HG02588 (cell line): Measurements from ENCODE around the gene SLC35A5.

Experiments
- ATAC-seq: cut with Tn5 transposase; IDR thresholded peaks from one replicate; pipeline ENCODE4 v1.9.1; 2021; ENCODE audit warnings: mild to moderate bottlenecking, moderate library complexity; ENCODE audit not compliant: unreplicated experiment

Gene SLC35A5

DNA sequence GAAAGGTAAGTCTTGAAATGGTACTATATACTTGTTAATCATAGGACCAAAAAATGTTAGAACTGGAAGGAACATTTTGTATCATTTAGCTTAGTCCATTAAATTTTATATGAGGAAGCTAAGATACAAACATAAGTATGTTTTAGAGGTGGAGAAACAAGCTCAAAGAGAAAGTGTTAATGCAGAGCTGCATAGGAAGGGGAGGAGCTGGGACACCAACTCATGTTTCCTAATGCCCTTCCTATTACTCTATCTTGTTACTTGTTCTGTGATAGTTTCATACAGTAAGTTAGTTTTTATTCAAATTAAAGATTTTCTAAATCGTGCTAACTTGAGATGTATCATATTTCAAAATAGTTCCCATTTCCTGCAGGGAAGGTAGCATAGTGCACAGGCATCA lies 7.4 kb downstream of the SLC35A5 start:
- no peak for ATAC-seq

DNA sequence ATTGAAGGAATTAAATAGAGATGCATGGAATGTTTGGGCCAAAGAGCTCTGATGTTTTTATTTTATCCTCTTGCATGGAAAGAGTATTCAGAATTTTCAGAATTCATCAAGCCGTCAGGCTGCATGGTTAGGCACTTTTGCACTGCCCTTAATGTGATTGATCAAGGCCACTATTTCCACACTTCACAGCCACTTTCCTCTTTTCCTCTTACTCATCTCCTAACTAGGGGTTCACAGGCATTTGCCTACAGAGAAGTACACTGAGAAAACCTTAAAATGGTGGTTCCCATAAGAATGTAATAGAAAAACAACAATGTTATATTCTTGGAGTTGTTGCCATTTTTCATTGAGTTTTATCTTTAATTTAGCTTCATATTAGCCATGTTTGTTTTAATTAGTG lies 10.9 kb downstream of the SLC35A5 start:
- ATAC-seq, result no peak

DNA sequence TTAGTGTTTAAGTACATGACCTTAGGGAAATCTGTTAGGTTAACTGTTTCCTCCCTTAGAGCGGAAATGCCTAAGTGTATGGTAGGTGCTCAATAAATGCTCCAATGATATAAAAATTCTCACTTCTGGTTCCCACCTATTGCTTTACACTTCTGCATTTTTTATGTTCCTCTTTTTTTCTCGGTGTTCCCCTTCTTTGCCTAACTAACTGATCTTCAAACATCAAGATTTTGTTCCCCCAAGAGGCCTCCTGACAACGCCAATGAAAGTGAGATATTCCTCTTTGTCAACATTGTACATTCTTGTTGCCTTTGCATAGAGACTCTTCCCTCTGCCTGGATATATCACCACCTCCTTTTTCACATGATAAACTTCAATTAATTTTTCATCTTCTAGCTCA lies 17.4 kb downstream of the SLC35A5 start:
- no peak for ATAC-seq

DNA sequence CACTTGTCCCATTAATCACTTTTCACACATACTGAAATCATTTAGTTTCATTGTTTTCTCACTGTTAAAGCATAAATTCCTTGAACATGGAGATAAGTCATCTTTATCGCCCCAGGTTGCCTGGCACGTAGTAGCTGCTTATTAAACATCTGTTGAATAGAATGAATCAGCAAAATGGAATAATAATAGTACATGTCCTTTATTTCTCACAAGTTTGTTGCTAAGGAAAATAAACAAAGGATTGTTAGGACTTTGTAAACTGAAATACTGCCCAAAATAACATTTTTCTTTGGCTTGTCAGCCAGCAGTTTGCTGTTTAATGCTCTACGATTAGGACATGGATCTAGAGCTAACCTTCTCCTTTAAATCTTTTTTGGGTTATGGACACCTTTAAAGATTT lies 17.9 kb downstream of the SLC35A5 start:
- no peak for ATAC-seq

DNA sequence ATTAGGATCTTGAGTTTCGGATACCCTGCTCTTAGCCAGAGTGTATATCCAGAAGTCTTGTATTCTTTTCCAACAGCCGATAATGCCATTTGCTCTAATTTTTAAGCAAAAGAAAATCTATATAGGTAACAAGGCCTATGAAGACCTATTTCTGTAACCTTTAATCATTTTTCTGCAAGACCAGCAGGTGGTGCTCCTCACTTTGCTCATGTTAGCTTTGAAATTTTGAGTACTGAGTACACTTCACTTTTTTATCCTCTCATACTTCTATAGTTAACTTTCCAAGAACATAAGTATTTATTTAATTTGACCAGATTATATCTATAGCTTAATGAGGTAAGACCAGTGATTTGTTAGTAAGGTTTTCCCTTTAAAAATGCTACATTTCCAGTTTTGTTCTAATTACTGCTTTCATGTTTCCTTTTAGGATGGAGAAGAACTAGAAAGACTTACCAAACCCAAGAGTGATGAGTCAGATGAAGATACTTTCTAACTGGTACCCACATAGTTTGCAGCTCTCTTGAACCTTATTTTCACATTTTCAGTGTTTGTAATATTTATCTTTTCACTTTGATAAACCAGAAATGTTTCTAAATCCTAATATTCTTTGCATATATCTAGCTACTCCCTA lies 20.5 kb downstream of the SLC35A5 start:
- no peak for ATAC-seq

DNA sequence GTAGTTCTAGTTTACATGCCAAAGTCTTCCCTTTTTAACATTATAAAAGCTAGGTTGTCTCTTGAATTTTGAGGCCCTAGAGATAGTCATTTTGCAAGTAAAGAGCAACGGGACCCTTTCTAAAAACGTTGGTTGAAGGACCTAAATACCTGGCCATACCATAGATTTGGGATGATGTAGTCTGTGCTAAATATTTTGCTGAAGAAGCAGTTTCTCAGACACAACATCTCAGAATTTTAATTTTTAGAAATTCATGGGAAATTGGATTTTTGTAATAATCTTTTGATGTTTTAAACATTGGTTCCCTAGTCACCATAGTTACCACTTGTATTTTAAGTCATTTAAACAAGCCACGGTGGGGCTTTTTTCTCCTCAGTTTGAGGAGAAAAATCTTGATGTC lies 21.3 kb downstream of the SLC35A5 start:
- ATAC-seq, result no peak

DNA sequence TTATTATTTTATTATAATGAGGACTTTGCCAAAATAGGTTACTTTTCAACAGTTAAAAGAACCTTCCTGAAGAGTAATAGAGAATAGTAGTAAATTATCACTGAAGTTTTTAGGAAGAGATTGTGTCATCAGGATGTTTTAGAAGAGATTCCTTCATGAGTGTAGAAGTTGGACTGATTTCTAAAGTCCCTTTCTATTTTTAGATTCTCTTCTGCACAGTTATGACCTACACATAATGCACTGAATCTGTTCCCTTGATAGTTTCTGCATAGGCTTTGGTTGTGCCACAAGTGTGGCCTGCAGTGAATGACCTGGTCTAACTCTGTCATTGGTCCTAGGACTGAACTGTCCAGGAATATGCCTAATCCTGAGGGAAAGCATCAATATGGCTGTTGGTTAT lies 23.9 kb downstream of the SLC35A5 start:
- no peak for ATAC-seq

DNA sequence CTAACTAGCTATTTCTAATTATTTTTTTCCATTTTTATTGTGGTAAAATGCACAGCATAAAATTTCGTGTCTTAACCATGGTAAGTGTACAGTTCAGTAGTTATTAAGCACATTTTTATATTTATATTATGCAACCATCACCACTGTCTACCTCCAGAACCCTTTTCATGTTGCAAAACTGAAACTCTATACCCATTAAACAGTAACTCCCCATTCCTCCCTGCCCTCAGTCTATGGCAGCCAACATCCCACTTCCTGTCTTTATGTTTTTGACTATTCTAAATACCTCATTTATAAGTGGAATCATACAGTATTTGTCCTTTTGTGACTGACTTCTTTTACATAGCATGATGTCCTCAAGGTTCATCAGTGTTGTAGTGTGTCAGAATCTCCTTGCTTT lies 25.5 kb downstream of the SLC35A5 start:
- no peak for ATAC-seq

DNA sequence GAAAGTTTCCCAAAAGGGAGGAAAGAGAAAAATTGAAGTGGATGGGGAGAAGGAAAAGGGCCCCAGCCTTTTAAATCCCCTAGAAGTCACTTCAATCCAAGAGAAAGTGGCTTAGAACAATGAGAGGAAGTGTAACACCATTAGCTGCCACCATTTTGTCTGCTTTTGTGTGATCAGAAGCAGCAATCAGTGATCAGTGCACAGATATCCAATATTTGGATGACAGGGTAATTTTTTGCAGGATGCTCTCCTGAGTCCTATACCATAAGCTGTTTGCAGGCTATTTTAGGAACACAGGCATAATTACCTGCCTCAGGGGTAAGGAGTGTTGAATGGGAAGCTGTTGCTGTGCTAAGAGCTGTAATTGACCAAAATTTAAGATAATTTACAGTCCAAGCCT lies 31.4 kb downstream of the SLC35A5 start:
- ATAC-seq, result no peak

DNA sequence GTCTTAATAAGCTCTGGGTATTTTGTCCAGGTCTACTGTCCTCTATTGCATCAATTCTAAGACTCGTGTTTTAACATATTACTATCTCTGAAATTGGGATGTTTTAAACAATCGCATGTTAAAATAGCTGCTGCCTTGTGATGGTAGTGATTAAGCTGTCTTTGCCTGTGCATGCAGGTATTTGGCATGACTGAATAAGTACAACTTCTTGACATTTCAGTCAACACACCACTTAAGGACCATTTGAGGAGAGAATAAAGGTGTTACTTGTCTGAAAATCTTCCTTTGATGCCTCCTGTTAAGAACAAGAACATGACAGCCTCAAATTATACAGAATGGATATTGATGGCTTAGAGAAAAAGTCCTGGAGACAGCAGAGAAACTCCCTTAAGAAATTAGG lies 33.0 kb downstream of the SLC35A5 start:
- no peak for ATAC-seq

DNA sequence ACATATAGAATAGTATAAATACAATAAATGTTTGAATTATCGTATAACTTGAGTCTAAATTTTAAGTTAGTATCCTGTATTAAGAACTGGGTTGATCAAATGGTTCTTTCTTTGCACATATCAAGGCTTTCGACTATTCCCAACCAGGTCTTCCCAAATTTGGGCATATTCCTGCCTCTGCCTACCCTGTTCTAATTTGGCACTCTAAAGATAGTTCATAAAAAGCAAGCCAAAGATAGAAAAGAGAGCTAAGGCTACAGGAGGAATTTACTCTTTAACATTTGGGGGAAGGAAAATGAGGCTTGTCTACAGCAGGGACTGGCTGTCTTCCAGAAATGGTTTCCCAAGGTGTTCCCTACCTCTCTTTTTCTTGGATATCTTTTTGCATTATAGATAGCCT lies 36.1 kb downstream of the SLC35A5 start:
- ATAC-seq, result no peak

DNA sequence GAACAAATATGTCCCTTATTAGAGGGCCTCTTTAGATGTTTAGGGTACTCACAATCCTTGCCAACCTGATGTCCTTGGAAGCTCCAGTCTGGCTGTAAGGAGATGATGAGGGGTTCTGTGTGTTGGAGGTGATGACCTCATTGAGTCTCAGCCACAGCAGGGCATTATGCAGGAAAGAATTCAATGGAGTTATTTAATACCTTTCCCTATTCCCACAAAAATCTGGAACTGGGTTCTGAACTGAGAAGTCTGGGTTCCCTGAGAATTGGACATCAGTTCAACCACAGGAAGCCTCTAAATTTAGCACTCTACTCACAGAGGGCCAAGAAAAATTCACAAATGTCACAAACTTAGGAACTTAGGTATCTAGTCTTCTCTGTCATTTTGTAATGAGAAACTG lies 36.9 kb downstream of the SLC35A5 start:
- ATAC-seq, result no peak

DNA sequence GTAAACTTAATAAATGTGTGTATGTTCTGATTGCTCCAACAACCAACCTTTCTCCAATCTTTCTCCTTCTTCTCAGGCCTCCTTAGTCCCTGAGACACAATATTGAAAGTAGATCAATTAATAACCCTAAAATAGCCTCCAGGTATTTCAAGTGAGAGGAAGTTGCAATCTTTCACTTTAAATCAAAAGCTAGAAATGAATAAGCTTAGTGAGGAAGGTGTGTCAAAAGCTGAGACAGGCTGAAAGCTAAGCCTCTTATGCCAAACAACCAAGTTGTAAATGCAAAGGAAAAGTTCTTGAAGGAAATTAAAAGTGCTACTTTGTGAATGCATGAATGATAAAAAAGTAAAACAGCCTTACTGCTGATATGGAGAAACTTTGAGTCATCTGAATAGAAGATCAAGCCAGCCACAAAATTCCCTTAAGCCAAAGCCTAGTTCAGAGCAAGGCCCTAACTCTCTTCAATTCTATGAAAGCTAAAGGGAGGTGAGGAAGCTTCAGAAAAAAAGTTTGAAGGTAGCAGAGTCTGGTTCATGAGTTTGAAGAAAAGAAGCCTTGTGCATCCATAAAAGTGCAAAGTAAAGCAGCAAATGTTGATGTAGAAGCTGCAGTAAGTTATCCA lies 40.5 kb downstream of the SLC35A5 start:
- ATAC-seq, result no peak

DNA sequence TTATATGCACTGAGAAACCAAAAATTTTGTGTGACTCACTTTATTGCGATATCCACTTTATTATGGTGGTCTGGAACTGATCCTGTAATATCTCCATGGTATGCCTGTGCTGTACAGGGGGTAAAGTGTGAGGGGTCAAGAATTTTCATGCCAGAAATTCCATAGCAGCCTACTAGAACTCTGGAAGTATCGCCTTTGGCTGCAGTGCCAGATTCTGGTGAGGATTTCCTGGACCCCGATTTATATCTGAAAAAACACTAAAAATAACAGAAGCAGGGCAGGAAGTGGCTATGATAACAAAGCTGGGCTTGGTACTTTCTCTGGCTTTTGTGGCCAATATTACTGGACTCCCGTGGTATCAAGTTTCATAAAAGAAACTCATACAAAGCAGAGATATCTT lies 42.7 kb downstream of the SLC35A5 start:
- no peak for ATAC-seq

DNA sequence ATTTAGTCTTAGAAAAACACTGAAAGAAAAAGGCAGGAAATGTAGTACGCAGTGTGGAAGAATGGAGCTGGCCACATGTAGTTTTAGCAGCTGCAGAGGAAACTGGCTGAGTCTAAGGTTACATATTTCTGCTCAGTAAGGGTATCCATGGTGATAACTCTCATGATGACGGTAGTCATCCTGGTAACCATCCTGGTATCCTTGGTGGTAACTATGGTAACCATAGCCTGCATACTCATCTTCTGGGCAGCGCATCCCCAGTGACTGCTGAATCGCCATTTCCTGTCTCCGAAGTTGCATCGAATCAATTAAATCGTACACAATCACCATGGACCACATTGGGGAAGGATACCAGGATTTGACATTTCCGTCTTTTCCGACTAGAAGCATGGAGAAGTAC lies 43.4 kb downstream of the SLC35A5 start:
- ATAC-seq, result no peak

DNA sequence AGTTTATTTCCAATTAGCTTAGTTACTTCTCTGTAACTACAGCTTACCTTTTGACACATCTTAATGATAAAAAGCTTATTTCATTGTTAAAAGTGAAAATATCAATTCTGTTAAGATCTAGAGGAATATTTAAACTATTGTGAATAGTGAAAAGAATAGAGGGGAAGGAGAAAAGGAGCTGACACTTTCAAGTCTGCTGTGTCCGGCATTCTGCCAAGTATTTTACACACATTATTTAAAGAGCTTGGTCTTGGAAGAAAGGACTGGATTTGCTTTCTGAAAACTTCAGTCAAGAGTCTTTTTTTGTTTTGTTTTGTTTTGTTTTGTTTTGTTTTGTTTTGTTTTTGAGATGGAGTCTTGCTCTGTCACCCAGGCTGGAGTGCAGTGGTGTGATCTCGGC lies 44.3 kb downstream of the SLC35A5 start:
- ATAC-seq, result no peak

DNA sequence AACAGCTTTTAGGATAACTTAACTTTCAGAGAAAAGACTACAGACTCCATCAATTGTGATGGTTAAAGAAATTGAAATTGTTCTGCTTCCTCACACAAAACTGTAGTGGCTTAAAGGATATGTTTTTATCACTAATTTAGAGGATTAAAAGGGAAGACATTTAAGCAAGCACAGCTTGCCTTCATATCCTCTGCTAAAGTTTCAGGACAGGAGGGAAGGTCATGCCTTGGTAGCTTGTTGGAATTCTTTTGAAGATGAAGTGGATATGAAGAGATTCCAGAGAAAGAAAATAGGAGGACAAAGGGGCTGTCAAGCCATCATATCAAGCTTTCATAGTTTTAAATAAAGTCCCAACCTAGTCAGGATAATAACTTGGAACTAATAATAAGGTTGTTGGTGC lies 46.0 kb downstream of the SLC35A5 start:
- no peak for ATAC-seq

DNA sequence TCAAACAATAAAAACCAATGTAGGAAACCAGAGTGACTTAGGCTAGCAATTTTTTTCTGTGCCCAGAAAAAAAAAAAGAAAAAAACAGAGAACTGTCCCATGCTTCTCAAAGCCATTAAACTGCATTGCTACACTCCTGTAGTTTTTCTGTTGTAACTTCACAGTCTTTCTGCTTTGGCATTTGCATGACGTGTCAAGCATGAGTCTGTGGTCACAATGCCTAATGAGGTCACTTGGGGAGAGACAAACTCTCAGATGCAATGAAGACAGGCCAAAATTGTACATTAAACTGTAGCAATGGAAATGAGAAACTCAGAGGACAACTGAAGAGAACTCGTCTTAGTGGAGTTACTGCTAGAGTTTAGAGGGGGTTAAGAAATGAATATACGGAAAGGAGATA lies 48.3 kb downstream of the SLC35A5 start:
- no peak for ATAC-seq

DNA sequence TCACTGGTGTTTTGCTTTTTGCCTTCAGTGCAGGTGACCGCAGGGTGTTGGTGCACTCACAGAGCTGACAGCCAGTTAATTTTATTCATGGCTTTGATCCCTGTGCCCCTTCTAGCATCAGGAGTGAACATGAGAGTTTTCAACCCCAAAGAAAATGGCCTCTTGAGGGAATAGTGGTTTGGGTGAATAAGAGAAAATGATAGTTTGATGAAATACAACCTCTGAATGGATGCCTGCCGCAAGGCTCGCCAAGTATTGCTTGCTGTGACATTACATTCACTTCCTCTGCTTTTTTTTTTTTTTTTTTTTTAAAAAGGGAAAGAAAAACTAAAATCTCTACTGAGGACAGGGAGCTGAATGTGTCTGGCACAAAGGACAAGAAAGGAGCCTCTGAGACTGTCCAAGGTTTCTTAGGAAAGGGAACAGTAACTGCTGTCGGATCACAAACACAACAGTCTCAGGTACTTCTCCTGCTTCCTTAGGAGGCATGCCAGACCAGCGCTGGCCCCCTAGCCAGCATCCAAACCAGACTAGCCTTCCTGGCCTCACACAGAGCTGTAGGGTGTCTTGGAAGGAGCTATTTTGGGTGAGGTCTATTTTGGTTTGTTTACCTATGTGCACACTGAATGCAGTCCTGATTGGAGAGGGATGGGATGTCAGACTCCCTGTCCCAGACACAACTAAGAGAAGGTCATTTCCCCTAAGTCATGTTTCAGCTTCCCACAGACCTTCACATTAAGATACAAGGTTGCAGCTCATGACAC lies 50.1 kb downstream of the SLC35A5 start:
- ATAC-seq, result no peak

DNA sequence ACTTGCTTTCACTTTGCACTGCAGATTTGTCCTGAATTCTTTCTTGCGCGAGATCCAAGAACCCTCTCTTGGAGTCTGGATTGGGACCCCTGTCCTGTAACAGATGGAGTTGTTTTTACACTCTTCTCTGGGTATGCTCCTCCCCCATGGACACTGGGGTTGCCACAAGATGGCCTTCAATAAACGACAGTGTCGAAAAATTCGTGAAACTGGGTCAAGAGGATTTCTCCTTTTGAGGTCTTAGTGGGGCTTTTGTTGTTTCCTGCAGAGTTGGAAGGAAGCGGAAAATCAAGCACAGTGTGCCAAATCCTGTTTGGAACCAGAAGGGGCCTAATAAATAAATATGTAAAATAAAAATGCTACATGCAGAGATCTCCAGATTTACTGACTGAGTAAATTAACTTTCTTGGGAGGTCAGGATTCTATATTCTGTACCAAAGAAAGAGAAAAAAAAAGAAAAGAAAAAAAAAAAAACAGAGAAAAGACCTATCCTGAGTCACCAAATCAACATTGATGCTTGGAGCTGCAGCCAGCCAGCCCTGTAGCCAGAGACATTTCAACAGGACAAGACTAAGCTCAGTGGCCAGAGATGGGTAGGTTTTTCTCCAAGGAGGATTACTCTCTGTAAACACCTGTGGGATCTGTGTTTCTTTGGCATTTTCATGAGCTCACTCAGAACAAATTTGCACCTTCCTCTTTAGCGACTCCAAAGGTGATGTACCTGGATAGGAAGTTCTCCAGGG lies 54.3 kb downstream of the SLC35A5 start:
- no peak for ATAC-seq

DNA sequence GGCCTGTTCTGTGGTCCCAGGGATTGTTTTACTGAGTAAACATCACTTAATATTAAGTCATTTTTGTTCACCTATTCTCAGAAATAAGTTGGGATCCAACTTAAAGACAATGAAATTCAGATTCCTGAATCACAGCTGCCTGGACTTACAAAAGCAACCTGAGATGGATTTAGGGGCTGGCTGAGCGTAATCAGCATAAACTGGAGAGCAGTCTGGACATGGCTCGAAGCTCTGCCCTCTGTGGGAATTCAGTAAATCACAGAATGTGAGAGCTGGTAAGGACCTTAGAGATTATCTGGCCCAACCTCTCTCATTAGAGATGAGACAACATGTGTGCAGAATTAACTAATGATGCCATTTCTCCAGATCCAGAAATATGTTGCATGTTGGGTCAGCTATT lies 55.4 kb downstream of the SLC35A5 start:
- no peak for ATAC-seq

DNA sequence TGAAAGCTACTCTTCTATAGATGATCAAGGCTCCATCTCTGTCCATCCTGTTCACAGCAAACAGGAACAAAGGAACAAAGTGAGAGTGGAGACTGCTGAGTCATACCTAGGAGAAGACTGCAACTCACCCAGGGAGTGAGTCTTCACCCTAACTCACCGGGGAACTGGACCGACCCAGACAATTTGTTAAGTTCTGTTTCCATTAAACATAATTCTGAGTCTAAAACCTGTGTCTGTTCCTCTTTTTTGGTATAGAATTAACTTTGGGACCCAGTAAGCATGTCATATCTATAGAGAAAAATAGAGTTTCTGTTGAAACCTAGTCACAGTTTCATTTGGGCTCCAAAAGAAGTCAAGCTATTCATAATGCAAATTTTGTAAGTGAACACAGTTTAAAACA lies 57.5 kb downstream of the SLC35A5 start:
- ATAC-seq, result no peak
